ENCODE measurements around the gene ADI1. TPM values are rescaled to one million over a fixed set of nuclear protein-coding genes. Genes with fewer than 3 reads are reported as not detected.

Gene ADI1
- polyA plus RNA-seq, 1 of the 3 experiments (the other 2 are of a cell fraction) = 67.2 TPM

DNA sequence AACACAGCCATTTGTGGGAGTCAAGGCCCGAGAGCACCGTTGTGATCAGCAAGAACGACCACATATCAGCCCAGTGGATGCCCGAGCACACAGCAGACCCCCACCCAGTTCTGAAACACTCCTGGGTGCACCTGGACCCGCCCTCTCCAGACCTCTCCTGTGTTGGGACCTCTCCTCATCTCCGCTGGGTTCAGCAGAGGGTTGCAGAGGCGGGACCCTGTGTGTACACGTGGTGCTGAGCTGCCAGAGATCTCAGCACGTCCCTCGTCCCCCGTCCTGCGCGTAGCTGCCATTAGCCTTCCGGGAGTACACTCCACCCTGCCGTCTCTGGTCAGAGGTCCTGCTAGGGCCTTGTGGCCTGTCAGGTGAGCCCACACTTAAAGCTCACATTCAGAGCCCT lies 51.7 kb downstream of the ADI1 start:
- 92% methylated on average over 15 of the region's 15 CpGs for WGBS (ENCODE audit: low lambda C conversion rate)
- no peak for TF ChIP-seq POLR2AphosphoS5 (IDR thresholded peaks at IDR 0.05; ENCODE audit: low read depth, low read length)
- TF ChIP-seq CHD2 (IDR thresholded peaks at IDR 0.05; ENCODE audit: low read length, partially characterized antibody) = no peak
- no peak for TF ChIP-seq NFIC (IDR thresholded peaks at IDR 0.05; ENCODE audit: borderline replicate concordance)
- TF ChIP-seq RAD21 (IDR thresholded peaks at IDR 0.05; ENCODE audit: low read length) = no peak
- TF ChIP-seq JUND (IDR thresholded peaks at IDR 0.05) = no peak
- no peak for TF ChIP-seq GATA2 (CRISPR knock-in tag; IDR thresholded peaks at IDR 0.05)
- no peak for TF ChIP-seq FOXM1 (IDR thresholded peaks at IDR 0.05; ENCODE audit: low read depth)
- TF ChIP-seq, protein P1, sequence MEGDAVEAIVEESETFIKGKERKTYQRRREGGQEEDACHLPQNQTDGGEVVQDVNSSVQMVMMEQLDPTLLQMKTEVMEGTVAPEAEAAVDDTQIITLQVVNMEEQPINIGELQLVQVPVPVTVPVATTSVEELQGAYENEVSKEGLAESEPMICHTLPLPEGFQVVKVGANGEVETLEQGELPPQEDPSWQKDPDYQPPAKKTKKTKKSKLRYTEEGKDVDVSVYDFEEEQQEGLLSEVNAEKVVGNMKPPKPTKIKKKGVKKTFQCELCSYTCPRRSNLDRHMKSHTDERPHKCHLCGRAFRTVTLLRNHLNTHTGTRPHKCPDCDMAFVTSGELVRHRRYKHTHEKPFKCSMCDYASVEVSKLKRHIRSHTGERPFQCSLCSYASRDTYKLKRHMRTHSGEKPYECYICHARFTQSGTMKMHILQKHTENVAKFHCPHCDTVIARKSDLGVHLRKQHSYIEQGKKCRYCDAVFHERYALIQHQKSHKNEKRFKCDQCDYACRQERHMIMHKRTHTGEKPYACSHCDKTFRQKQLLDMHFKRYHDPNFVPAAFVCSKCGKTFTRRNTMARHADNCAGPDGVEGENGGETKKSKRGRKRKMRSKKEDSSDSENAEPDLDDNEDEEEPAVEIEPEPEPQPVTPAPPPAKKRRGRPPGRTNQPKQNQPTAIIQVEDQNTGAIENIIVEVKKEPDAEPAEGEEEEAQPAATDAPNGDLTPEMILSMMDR (IDR thresholded peaks at IDR 0.05) = no peak
- TF ChIP-seq, protein P2, sequence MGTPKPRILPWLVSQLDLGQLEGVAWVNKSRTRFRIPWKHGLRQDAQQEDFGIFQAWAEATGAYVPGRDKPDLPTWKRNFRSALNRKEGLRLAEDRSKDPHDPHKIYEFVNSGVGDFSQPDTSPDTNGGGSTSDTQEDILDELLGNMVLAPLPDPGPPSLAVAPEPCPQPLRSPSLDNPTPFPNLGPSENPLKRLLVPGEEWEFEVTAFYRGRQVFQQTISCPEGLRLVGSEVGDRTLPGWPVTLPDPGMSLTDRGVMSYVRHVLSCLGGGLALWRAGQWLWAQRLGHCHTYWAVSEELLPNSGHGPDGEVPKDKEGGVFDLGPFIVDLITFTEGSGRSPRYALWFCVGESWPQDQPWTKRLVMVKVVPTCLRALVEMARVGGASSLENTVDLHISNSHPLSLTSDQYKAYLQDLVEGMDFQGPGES (IDR thresholded peaks at IDR 0.05; ENCODE audit: low read depth, low read length) = no peak
- TF ChIP-seq GABPA (IDR thresholded peaks at IDR 0.05; ENCODE audit: low read depth) = no peak
- TF ChIP-seq SIN3A (IDR thresholded peaks at IDR 0.05; ENCODE audit: borderline replicate concordance, low read depth, low read length) = no peak
- TF ChIP-seq, protein P3, sequence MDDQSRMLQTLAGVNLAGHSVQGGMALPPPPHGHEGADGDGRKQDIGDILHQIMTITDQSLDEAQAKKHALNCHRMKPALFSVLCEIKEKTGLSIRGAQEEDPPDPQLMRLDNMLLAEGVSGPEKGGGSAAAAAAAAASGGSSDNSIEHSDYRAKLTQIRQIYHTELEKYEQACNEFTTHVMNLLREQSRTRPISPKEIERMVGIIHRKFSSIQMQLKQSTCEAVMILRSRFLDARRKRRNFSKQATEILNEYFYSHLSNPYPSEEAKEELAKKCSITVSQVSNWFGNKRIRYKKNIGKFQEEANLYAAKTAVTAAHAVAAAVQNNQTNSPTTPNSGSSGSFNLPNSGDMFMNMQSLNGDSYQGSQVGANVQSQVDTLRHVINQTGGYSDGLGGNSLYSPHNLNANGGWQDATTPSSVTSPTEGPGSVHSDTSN (IDR thresholded peaks at IDR 0.05) = no peak
- no peak for TF ChIP-seq RCOR1 (IDR thresholded peaks at IDR 0.05; ENCODE audit: low read length)
- TF ChIP-seq, protein P4, sequence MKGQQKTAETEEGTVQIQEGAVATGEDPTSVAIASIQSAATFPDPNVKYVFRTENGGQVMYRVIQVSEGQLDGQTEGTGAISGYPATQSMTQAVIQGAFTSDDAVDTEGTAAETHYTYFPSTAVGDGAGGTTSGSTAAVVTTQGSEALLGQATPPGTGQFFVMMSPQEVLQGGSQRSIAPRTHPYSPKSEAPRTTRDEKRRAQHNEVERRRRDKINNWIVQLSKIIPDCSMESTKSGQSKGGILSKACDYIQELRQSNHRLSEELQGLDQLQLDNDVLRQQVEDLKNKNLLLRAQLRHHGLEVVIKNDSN (IDR thresholded peaks at IDR 0.05; ENCODE audit: borderline replicate concordance, low read depth) = no peak
- TF ChIP-seq EP300 (IDR thresholded peaks at IDR 0.05; ENCODE audit: borderline replicate concordance in 1 of 2, low read depth in 1 of 2, low read length in 1 of 2) = no peak
- TF ChIP-seq TAF1 (IDR thresholded peaks at IDR 0.05; ENCODE audit: borderline replicate concordance, low read depth, low read length) = no peak
- no peak for TF ChIP-seq MEF2A (IDR thresholded peaks at IDR 0.05; ENCODE audit: borderline replicate concordance, low read depth)
- no peak for TF ChIP-seq SMC3 (IDR thresholded peaks at IDR 0.05; ENCODE audit: low read depth, low read length)
- no peak for TF ChIP-seq FOXJ3 (CRISPR knock-in tag; IDR thresholded peaks at IDR 0.05)

More for the DNA sequence above, 51.7 kb downstream of the ADI1 start:
- no peak for DNase-seq
- Histone ChIP-seq H3K4me3 (ENCODE audit: low read depth in 2 of 2, low read length in 1 of 2) (no peak overlapping the region), H3K27me3 (ENCODE audit: insufficient read depth) (no peaks in the 10 kb centered on the region), H2AFZ (ENCODE audit: low read depth) (no peak overlapping the region), H4K20me1 (ENCODE audit: insufficient read depth) (no peaks in the 10 kb centered on the region), H3K27ac (ENCODE audit: low read depth in 2 of 2, low read length in 1 of 2) (no peak overlapping the region), H3F3A (replicated peaks; ENCODE audit: insufficient read depth) (peaks cover 7% of the 10 kb centered on the region), H3K36me3 (replicated peaks in 1 of 2; ENCODE audit: control insufficient read depth in 1 of 2, insufficient read depth in 2 of 2, low read length in 1 of 2) (peaks cover 15 to 63% of the 10 kb centered on the region in 2 experiments), H3K79me2 (ENCODE audit: insufficient read depth) (no peaks in the 10 kb centered on the region), H3K4me1 (ENCODE audit: control insufficient read depth in 1 of 2, insufficient read depth in 2 of 2, low read depth in 1 of 2, low read length in 1 of 2) (peaks cover 0 to 25% of the 10 kb centered on the region in 2 experiments; a peak in 3 of 4 replicates), H3K9me3 (no peaks in the 10 kb centered on the region), H3K4me2 (no peak overlapping the region), H3K9me2 (no peaks in the 10 kb centered on the region), H3K9ac (no peak overlapping the region)
- ChIA-PET POLR2A (no interaction called here), CTCF (interaction anchor here (0.6 to 9.4 kb wide), 3 partner anchors 9 to 43 kb away, joined by 3 to 127 read pairs (median 7); no protein-coding TSS in a partner anchor)

Data from SK-N-SH (cell line).